HG03064 (cell line): ENCODE measurements around the gene CD46.

Experiments
- ATAC-seq: cut with Tn5 transposase; IDR thresholded peaks from one replicate; pipeline ENCODE4 v1.9.1; 2021; ENCODE audit warnings: low read depth; ENCODE audit not compliant: unreplicated experiment

Gene CD46

GRCh38 chr1:207793327-207793726, 41.5 kb downstream of the CD46 start:
- no peak for ATAC-seq

DNA sequence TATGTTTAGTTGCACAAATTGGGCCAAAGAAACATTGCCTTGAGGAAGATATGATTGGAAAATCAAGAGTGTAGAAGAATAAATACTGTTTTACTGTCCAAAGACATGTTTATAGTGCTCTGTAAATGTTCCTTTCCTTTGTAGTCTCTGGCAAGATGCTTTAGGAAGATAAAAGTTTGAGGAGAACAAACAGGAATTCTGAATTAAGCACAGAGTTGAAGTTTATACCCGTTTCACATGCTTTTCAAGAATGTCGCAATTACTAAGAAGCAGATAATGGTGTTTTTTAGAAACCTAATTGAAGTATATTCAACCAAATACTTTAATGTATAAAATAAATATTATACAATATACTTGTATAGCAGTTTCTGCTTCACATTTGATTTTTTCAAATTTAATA, 43.0 kb downstream of the CD46 start:
- no peak for ATAC-seq

GRCh38 chr1:207797229-207797973, 45.5 kb downstream of the CD46 start:
- peak; percentile 66 for ATAC-seq

DNA sequence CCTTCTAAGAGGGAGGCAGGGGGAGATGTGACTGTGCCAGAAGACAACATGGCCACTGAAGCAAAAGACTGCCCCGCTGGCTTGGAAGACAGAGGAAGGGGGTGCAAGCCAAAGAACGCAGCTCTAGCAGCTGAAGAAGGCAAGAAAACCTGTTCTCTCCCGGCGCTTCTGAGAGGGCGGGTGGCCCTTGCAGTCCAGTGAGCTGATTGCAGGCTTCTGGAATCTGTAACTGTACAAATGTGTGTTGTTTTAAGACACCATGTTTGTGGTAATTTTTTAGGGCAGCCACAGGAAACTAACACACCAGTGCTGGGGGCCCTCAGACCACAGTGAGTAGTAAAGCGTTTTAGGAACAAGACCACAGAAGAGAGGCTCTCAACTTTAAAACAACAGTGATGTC, 47.0 kb downstream of the CD46 start:
- ATAC-seq, result no peak

DNA sequence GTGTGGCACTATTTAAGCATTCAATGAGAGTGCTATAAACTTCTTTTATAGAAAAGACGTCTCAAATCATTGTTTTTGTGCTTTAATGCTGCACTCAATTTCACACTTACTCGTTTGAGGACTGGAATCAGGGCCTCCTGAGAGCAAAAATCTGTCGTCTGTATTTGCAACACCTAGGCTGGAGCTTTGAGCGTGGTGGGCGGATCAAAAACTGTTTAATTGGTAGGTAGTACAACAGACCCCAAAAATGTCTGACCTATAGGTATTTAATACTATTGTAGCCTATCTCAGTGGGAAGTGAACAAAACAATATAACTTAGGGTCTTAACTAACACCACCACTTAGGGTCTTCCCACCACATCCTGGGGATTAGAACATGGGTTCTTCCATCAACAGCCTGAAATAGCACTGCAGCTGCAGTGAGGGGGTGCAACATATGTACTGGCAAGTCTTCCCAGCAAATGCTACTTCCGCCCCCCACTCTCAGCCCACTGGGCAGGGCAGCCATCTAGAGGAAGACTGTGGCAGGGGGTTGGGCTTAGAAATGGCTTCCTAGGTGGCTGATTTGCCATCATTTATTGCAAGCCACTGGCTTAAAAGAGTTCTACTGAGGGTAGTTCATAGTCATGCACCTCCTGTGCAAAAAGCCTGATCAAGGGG, 48.3 kb downstream of the CD46 start:
- ATAC-seq, result no peak

- no peak for ATAC-seq
Measured at GRCh38 chr1:207801819-207802218, 50.0 kb downstream of the CD46 start.

DNA sequence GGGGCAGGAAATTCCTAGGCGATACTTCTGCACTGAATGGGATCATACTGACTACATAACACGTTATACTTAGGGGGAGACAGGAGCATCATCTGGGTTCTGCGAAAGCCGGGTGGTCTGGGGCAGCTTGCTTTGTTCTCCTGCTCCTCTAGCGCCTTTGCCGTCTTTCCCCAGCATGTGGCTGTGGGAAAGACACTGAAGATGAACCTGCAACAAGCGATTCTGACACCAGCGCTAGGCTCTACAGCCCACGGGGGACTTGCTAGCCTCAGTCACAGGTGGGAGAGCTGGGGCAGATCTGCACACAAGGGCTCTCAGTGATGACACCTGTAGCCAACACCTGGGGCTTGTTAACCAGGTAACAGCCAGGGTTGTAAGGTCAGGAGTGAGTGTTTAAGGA, 51.8 kb downstream of the CD46 start:
- no peak for ATAC-seq

DNA sequence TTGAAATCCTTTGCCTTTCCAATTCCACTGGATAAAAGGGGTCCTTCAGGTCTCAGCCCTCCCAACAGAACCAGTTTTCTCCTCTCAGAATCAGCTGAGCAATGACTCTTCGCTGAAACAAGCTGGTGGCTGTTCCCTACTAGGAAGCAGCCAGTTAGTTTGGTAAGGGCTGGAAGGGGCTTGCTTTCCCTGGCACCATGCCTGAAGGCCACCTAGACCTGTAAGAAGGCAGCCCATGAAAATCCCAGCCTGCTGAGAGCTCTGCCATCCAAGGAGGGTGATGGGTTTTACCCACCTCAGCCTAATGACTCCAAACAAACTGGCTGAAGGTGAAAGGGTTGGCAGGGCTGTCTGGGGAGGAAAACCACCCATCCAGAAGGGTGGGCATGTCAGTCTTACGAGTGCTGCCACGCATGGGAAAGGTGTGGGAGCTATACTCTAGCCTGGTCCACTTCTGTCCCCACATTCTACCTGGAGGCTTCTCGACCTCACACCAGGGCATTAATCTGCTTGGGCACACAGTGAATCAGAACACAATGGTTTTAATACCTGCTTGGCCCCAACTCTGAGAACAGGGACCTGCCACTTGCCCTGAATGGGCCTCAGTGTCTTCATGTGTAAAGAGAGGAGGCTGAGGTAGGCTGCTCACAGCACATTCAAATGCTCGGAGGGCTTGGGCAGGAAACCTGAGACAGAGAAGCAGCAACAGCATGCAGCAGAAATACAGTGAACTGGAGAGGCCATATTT, 53.0 kb downstream of the CD46 start:
- no peak for ATAC-seq

DNA sequence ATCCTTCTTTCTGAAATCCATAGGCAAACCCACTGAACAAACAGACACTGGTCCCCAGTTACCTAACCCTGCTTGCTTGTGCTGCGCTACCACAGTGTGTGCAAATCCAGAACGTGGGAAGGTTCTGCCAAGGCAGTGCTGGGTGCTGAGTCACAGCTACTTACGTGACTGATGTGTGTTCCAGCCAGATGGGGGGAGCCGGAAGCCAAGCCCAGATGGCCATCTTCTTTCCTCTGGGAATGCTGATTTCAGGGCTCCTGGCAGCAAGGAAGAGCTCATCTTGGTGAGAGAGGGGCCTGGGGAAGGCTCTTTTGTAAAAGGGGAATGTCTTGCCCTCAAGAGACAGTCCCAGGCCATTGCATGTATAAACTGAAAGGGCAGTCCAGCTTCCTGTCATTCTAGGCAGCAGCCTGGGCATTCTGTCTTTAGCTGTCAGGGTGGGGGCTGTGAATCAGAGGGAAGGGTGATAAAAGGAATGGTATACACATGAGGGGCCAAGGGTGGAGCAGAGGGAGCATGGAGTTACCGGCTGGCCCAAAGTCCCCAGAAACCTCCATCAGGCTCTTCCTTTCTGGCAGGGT, 54.1 kb downstream of the CD46 start:
- ATAC-seq, result no peak

DNA sequence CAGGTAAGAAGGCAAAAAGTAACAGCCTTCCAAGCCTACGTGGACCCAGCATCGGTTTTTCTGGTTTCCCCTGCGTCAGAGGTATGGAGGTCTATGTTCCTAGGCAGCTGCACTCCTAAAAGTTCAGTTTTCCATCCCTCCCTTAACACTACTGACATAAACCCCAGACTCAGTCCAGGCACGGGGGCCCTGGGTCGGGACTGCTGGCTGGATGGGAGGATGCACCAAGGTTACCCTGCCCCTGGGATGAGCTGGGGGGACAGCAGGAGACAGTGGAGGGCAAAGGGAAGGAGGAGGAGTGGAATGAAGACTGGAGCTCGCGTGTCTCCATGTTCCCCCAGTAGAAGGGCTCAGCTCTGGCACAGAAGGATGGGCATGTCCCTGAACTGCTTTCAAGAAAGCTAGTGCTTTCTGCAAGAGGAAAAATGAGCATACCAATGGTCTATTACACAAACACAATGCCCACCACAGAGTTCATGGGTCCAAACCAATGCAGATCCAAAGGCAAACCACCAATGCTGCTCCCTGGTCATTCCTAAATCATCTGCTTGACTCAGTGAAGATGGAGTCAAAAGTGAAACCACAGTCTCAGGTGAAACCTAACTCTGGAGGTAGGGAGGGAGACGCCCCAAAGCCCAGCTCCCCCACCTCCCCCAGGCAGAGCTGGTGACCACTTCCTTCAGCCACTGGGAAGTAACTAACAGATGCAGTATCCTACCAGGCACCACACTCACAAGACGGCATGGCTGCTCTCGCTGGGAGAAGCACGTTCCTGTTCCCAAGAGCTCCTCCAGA, 54.9 kb downstream of the CD46 start:
- ATAC-seq, result no peak

GRCh38 chr1:207807326-207807689, 55.5 kb downstream of the CD46 start:
- no peak for ATAC-seq

GRCh38 chr1:207807690-207808321, 56.0 kb downstream of the CD46 start:
- ATAC-seq, result no peak

- no peak for ATAC-seq
Measured at GRCh38 chr1:207808322-207808705, 56.5 kb downstream of the CD46 start.

GRCh38 chr1:207808911-207809555, 57.2 kb downstream of the CD46 start:
- ATAC-seq, result no peak

GRCh38 chr1:207810173-207810572, 58.3 kb downstream of the CD46 start:
- no peak for ATAC-seq

DNA sequence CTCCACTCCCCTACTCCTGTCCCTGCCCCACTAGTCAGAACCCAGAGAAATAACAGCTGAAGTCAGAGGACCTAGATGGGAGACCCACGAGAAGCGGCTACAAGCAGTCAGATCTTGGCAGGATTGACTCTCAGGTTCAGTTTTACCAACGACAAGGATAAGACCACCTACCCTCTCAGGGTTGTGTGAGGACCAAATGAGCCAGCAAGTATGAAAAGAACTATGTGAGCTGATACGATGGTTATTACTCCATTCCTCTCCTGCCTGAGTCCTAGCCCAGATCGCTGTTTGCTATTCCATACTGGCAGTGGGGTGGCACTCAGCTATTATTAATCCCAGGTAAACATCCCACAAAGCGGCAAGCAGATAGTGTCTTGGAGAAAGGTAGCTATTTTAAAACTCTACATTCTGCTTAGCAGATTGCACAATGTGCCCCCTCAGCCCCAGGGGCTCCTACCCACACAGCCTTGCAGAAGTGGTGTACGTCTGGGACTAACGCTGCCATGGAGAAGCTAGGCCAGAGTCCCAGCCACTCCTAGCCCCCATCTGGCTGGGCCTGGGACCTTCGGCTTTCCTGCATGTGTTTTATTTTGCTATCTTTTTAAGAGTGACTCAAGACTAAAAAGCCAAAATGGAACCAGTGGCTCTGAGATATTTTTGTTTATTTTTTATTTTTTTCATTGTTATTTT, 58.9 kb downstream of the CD46 start:
- ATAC-seq, result no peak

DNA sequence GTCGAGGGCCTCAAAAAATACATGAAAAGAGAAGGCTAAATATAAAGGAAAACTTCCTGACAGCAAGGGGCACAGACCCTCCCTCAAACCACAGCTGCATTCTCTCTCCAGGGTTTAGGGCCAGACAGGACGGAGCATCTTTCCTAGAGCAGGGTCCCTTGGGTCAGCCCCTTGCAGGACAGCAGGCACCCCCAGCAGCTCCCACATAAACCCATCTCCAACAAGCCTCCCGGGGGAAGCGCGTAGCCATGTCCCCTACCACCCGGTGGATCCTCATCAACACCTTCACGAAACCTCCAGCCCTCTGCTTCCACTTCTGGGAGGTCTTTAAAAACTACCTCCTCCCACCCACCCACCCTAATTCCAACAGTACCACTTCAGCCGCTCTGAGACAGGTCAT, 59.5 kb downstream of the CD46 start:
- no peak for ATAC-seq

GRCh38 chr1:207811920-207812720, 60.3 kb downstream of the CD46 start:
- no peak for ATAC-seq
